Activated CD8-positive, alpha-beta memory T cell treated with anti-CD3 and anti-CD28 coated beads for 4 hours (primary cell): ENCODE data around the gene UXS1.

Experiments
- DNase-seq, 2 donors: peaks; one replicate each; pipeline ENCODE4 v3.0.0-alpha.2; 2020; ENCODE audit warnings: low read depth in 2 of 2

Gene UXS1

GRCh38 chr2:106090916-106091618, 103.0 kb downstream of the UXS1 start:
- DNase-seq: no peak

- no peak for DNase-seq
These were observed 104.5 kb downstream of the UXS1 start for GRCh38 chr2:106089611-106090010.

DNA sequence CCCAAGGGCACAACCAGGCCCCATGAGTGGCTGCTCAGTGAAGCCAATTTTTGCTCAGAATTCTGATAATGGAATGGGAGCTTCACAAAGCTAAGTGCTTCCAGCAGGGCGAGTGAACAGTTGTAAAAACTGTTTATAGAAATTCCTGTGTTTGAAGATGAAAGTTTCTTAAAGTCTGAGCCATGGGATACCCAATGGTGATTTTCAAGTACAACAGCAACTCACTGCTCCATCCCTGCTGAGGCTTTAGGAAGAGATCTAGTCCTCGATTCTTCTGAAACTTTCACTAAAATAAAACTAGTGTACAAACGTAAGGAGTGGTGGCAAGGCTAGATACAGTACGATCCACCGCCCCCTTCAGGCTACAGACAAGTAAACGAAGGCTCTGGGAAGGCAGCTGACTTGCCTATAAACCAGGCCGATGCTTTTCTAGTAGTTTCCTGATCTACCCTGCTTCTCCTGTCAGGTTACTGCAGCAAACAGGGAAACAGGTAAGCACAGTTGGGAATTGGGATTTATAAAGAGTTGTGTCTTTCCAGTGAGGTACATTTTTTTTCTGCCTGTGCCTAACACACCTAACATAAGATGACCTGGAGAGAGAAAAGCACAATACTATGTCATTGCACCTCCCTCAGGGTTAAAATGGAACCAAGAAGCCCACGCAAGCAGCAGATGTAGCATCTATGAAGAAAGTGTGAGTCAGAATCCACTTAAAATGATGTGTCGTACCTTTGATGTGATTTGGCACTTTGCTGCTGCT, 108.7 kb downstream of the UXS1 start:
- peak in 1 of 2 donors; percentile 42 for DNase-seq

- no peak for DNase-seq
These were observed 113.1 kb downstream of the UXS1 start for GRCh38 chr2:106080959-106081358.

- no peak for DNase-seq
These were observed 116.0 kb downstream of the UXS1 start for GRCh38 chr2:106078096-106078495.

DNA sequence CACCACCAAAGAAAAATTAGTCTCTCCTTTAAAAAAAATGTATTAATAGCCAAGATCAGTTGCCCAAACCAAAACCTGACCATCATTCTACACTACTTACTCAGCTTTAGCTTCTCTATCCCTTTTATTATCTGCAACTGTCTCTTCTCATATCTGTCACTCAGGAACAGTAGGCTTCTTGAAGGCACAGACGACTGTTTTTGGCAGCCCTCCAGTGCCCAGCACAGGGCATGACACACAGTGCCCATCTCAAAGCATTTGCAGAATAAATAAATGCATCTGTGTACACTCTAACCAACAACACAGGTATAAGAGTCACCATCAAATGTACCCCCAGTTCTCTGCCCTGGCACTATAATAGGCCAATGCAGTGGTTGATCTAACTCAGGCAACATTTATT, 117.2 kb downstream of the UXS1 start:
- no peak for DNase-seq

- no peak for DNase-seq
These were observed 119.1 kb downstream of the UXS1 start for GRCh38 chr2:106075048-106075447.

DNA sequence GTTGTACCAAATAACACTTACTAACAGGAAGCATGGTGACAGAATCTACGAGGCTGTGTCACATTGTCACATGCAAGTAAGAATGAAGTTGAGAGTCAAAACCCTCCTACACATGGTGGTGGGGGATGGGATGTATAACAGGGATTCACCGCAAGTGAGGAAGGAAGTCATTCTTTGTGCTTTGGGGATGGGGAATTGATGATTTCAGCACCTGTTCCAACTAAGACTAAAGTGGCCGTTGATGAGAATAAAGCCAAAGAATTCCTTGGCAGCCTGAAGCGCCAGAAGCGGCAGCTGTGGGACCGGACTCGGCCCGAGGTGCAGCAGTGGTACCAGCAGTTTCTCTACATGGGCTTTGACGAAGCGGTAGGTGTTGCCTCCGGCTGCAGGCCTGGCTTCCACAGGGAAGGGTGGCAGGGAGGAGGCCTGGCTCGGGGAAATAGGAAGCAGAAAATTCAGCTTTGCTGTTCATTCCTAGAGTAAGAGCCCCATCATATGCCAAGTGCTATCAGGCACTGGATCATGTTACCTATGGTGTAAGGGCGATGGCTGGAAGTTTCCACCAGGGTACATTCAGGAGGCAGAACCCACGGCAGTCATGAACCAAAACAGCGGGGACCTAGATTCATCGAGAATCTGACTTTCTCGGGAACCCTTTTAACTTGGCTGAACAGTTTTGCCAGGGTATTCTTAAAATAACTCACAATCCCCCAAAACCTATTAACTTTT, 120.3 kb downstream of the UXS1 start:
- no peak for DNase-seq

- DNase-seq: no peak
These were observed 123.9 kb downstream of the UXS1 start for GRCh38 chr2:106070181-106070580.

GRCh38 chr2:106068451-106068850, 125.7 kb downstream of the UXS1 start:
- DNase-seq: no peak

GRCh38 chr2:106065983-106066820, 127.9 kb downstream of the UXS1 start:
- DNase-seq: no peak

GRCh38 chr2:106065268-106065982, 128.7 kb downstream of the UXS1 start:
- DNase-seq: no peak

GRCh38 chr2:106063181-106063580, 130.9 kb downstream of the UXS1 start:
- no peak for DNase-seq

DNA sequence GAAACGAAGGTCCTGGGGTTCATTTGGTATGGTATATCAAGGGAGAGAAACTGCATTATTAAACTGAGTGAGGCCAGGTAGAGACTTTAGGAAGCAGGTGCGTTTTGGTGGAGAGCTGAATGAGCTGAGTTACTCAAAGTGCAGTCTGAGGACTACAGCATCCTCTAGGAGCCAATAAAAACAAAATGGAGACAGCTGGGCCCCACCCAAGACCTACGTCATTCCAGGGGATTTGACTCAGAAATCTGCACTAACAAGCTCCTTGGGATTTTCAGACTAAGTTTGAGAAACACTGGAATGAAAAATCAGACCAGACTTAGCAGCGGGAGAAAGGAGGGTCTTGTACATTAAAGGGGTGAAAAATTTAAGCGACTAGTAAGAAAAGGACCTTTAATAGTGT, 131.5 kb downstream of the UXS1 start:
- no peak for DNase-seq

DNA sequence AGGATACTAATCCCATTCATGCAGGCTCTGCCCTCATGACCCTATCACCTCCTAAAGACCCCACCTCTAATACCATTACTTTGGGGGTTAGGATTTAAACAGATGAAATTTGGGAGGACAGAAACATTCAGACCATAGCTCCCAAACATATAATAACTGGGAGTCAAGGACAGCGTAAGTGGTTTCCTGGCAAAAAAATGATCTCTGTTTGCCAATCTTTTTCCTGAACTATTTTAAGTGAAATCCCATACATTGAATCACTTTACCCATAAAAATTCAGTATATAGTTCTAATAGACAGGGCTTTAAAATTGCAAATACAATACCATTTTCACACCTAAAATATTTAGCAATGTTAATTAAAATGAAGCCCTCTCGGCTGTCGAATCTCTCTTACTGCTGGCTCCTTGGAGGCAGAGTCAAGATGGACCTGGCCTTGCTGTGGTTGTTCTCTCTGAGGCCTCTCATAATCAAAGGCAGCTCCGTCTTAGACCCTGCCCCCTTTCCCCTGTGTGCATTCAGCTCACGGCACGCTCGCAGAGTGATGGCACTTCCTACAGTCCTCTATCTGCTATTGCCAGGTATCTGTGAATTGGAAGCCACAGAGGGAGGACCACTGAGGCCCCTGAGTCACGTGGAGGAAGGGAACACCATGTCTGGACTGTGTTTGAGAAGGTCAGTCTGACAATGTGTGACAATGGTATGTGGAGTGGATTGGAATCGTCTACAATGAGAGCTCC, 132.3 kb downstream of the UXS1 start:
- no peak for DNase-seq

DNA sequence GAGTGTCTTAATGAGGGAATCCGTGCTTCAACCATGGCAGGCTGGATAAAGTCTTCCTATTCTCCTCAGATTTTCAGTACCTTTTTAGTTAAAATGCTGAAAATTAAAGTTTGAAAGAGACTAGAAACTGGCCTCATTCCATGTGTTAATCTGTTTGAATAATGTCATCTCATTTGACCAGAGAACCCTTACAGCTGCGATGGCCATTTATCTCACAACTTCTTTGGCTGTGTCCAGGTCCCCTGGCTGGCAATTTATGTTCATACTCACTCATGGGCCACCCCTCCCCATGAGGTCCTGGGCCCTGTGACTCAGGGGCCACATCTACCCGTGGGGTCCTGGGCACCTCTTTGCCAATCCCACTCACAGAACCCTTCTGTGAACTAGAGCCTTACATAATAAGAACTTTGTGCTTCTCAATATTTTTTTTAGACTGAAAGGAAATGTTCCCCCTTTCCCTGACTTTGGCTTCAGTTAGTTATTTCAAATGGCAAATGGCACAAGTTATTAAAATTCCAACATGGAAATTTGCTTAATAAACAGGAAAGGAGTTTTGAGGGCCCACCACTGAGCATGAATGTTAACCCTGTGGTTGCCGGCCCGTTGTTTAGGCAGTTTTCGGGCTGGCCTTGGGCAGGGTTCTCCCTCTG, 134.6 kb downstream of the UXS1 start:
- no peak for DNase-seq

DNA sequence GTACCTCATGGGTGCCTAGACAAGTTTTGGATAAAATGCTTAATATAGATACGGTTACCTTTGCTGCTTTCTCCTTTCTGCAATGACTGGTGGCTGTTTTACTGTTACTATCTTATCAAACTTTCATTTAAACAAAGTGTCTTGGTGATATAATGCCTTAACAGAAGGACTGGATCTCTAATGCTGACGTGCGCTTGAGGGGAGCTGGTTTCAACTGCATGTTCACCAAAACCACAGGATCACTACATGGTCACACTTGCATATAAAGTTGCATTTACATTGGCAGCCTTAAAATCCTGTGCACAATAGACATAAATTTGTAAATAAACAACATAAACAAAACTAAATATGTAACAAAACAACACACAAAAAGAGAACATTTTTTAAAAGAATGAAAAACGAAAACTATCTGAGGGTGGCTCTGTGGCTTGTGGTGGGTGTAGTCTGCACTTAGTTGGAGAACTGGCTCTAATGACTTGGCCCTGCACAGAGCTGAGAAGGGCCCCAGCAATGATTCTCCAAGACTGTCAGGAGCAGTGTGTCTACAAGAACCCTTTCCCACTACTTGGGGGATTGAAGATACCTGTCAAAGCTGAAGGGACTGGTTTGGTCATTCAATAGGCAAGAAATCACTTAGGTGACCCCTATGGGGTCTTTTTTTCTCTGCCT, 135.5 kb downstream of the UXS1 start:
- no peak for DNase-seq

DNA sequence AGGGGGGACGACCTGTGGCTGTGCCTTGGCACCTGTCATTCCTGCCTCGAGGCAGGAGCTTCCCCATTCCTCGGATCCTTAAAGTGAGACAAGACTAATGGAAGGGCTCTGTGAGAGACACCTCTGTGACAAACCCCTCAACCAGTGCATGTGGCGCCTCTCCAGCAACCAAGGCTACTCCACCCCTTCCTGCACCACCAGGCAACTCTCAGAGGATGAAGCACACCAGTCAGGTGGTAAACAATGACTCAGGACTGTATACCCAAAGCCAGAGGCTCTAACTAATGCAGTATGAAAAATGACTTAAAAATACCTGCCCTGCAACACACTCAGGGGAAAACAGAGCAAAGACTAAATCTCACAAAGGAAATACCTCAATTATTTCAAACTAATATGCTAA, 136.9 kb downstream of the UXS1 start:
- DNase-seq: peak in 1 of 2 donors; percentile 29

DNA sequence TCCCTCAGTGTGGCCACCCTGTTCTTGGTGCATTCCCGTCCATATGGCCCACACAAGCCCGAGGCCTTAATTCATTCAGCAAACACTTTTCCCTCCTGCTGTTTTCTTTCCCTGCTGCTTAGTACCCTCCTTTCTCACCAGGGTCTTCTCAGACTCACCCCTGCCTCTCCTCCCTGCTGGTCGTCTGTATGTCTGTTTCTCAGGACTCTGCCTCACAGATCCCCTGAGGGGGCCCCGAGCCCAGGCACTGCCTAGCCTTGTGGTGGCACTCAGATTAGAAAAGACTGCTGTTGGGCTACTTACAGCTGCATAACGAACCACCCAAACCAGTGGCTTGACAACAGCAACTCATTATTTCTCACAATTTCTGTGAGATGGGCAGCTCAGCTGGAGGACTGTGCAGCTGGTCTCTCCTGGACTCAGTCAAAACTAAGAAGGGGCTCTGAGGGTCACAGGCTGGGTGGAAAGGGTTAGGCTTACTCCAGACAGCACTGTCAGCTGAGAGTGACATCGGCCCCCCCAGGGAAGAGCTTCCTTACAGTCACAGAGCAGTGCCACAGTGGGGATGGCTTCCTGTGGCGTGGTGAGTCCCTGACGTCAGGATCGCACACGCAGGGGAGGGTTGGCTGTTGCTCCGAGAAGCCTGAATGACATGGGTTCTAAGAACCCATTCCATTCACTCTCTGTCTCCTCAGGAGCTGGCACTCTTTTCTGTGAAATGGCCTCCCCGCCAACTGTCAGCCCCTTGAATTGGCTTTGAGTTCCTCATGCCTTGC, 139.0 kb downstream of the UXS1 start:
- no peak for DNase-seq
